Breast epithelium (tissue), 4 donors: ENCODE measurements around the gene ENOSF1. TPM values are rescaled to one million over a fixed set of nuclear protein-coding genes. Genes with fewer than 3 reads are reported as not detected.

Experiments
- DNase-seq, 2 donors: peaks; one replicate each; pipeline ENCODE4 v3.0.0-alpha.2; 2019; ENCODE audit warnings: low spot score in 2 of 2
- H3K27ac ChIP-seq, 2 donors: fragments of 200-600 bp; sonication (generic) in 1 of 2; one replicate each; pipeline ENCODE4 v1.5.1; 2016 to 2019; ENCODE audit warnings: mild to moderate bottlenecking in 1 of 2
- H3K27me3 ChIP-seq, 2 donors: fragments of 200-600 bp; sonication (generic) in 1 of 2; one replicate each; pipeline versions ENCODE4 v1.5.1 to v1.6.0; 2017 to 2019; ENCODE audit warnings: control low read depth in 1 of 2, mild to moderate bottlenecking in 1 of 2
- H3K36me3 ChIP-seq: fragments of 200-600 bp; one replicate; pipeline ENCODE4 v1.5.1; 2019
- H3K4me1 ChIP-seq, 2 donors: fragments of 200-600 bp; sonication (generic); one replicate each; pipeline ENCODE4 v1.5.1; 2016 to 2019; ENCODE audit warnings: control low read depth in 1 of 2
- H3K4me3 ChIP-seq, 3 donors: fragments of 200-600 bp; sonication (generic); 1 replicate in 2 of 3; 2 replicates in 1 of 3; pipeline ENCODE4 v1.5.1; 2016 to 2019; ENCODE audit warnings: mild to moderate bottlenecking in 3 of 3, moderate library complexity in 2 of 3
- H3K9me3 ChIP-seq, 2 donors: fragments of 200-600 bp; sonication (generic) in 1 of 2; one replicate each; pipeline ENCODE4 v1.5.1; 2016 to 2019; ENCODE audit warnings: control low read depth in 1 of 2
- CTCF ChIP-seq, 3 donors: fragments of 450-650 bp; IDR thresholded peaks; one replicate each; pipeline ENCODE4 v1.5.1; 2016 to 2017; ENCODE audit warnings: antibody characterized with exemption in 3 of 3, mild to moderate bottlenecking in 3 of 3, moderate library complexity in 3 of 3
- POLR2A ChIP-seq: fragments of 450-650 bp; IDR thresholded peaks from one replicate; pipeline ENCODE4 v1.6.1; 2016; ENCODE audit warnings: antibody characterized with exemption, mild to moderate bottlenecking, moderate library complexity
- POLR2AphosphoS5 ChIP-seq, 3 donors: sonication (generic); formaldehyde crosslinking; IDR thresholded peaks; one replicate each; pipeline ENCODE4 v1.6.1; 2017; ENCODE audit warnings: antibody characterized with exemption in 3 of 3
- intact Hi-C: fragments of 100-400 bp; cut with DNase I; formaldehyde crosslinking; loops from one replicate; pipeline ENCODE4 v1.15.1; 2023; ENCODE audit warnings: low total_unique reads
- total RNA-seq, 3 donors: library from RNA; depleted of rRNA; stranded (reverse); fragments of >200 nt; gene quantifications; one replicate each; pipeline ENCODE4 v1.1.0, GENCODE V29; 2016

Gene ENOSF1
- total RNA-seq, 3 donors from 2014 or later: 49.4 to 96.0 (median 90.1) TPM

GRCh38 chr18:678482-679182, 33.8 kb downstream of the ENOSF1 start:
- Histone ChIP-seq H3K27me3 (no peaks in the 10 kb centered on the region), H3K27ac (no peak overlapping the region), H3K4me3 (no peak overlapping the region), H3K36me3 (no peaks in the 10 kb centered on the region), H3K4me1 (no peaks in the 10 kb centered on the region), H3K9me3 (no peaks in the 10 kb centered on the region)
- intact Hi-C loops: no loop called here
- no peak for DNase-seq
- TF ChIP-seq CTCF (IDR thresholded peaks at IDR 0.05) (no peak), POLR2AphosphoS5 (IDR thresholded peaks at IDR 0.05) (no peak), POLR2A (no peak)

GRCh38 chr18:677951-678381, 34.5 kb downstream of the ENOSF1 start:
- H3K36me3 ChIP-seq: no peaks in the 10 kb centered on the region

GRCh38 chr18:677145-677544, 35.3 kb downstream of the ENOSF1 start:
- TF ChIP-seq CTCF (IDR thresholded peaks at IDR 0.05): no peak
- no peak for TF ChIP-seq POLR2A
- no peak for TF ChIP-seq POLR2AphosphoS5 (IDR thresholded peaks at IDR 0.05)
- Histone ChIP-seq H3K4me1 (no peaks in the 10 kb centered on the region), H3K4me3 (no peak overlapping the region), H3K27me3 (no peaks in the 10 kb centered on the region), H3K9me3 (no peaks in the 10 kb centered on the region), H3K36me3 (no peaks in the 10 kb centered on the region), H3K27ac (no peak overlapping the region)
- DNase-seq: no peak
- intact Hi-C loops: no loop called here

More at GRCh38 chr18:677951-678381, 34.5 kb downstream of the ENOSF1 start:
- H3K4me1 ChIP-seq: no peaks in the 10 kb centered on the region
- H3K27me3 ChIP-seq: no peaks in the 10 kb centered on the region
- H3K27ac ChIP-seq: no peak overlapping the region
- TF ChIP-seq POLR2A: no peak
- TF ChIP-seq POLR2AphosphoS5 (IDR thresholded peaks at IDR 0.05): no peak
- TF ChIP-seq CTCF (IDR thresholded peaks at IDR 0.05): no peak
- no peak overlapping the region for H3K4me3 ChIP-seq
- no peak for DNase-seq
- no peaks in the 10 kb centered on the region for H3K9me3 ChIP-seq
- intact Hi-C loops: no loop called here

GRCh38 chr18:676736-677135, 35.7 kb downstream of the ENOSF1 start:
- DNase-seq: no peak
- Histone ChIP-seq H3K9me3 (no peaks in the 10 kb centered on the region), H3K27ac (no peak overlapping the region), H3K27me3 (no peaks in the 10 kb centered on the region), H3K4me3 (no peak overlapping the region), H3K36me3 (no peaks in the 10 kb centered on the region), H3K4me1 (no peaks in the 10 kb centered on the region)
- TF ChIP-seq POLR2A (no peak), POLR2AphosphoS5 (IDR thresholded peaks at IDR 0.05) (no peak), CTCF (IDR thresholded peaks at IDR 0.05) (no peak)
- intact Hi-C loops: no loop called here

- Histone ChIP-seq H3K4me1 (no peaks in the 10 kb centered on the region), H3K9me3 (no peaks in the 10 kb centered on the region), H3K36me3 (no peaks in the 10 kb centered on the region), H3K4me3 (no peak overlapping the region), H3K27me3 (no peaks in the 10 kb centered on the region), H3K27ac (no peak overlapping the region)
- TF ChIP-seq POLR2AphosphoS5 (IDR thresholded peaks at IDR 0.05) (no peak), POLR2A (no peak), CTCF (IDR thresholded peaks at IDR 0.05) (no peak)
- no peak for DNase-seq
- intact Hi-C loops: no loop called here
Measured at GRCh38 chr18:676069-676468, 36.4 kb downstream of the ENOSF1 start.
